GM19043 (cell line): ENCODE measurements around the gene MORF4L1.
"Not testable (repeated sequence)": the region's sequence is repeated elsewhere in the genome, so short reads cannot be mapped to it uniquely, and the experiment has no call there.

Experiments used
- ATAC-seq: cut with Tn5 transposase; IDR thresholded peaks from one replicate; pipeline ENCODE4 v1.9.1; 2021; ENCODE audit warnings: low read depth; ENCODE audit not compliant: unreplicated experiment

MORF4L1 gene

DNA sequence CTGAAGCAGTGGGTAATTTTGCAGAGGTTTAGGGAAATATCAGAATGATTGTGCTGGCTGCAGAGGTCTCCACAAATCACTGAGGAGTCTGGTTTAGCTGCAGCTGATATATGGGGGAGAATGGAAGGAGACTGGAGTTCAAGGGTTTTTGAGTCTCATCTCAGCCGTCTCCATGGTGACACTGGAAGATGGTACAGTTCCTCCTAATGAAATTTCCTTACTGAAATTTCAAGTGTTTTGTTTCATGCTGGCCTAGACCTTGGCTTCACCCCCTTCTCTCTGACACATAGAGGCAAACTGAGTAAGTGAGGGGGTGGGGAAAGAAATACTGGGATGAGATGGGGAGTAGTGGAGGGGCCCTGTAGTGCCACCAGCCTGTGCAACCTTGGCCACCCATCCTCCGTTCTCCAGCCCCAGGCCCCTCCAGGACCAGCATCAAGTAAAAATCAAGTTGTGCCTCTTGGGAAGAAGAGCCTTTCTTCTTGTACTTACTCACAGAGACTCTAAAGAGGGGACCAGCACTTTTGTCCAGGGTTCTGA is 17.8 kb upstream of the MORF4L1 start:
- no peak for ATAC-seq

DNA sequence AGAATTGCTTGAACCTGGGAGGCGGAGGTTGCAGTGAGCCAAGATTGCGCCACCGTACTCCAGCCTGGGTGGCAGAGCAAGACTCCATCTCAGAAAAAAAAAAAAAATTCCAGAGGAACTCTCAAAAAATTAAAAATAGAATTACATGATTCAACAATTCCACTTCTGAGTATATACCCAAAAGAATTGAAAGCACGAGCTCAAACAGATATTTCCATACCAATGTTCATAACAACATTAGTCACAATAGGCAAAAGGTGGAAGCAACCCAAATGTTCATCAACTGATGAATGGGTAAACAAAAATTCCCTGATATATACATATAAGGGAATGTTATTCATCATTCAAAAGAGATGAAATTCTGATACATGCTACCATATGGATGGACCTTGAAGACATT is 16.9 kb upstream of the MORF4L1 start:
- ATAC-seq, result no peak

DNA sequence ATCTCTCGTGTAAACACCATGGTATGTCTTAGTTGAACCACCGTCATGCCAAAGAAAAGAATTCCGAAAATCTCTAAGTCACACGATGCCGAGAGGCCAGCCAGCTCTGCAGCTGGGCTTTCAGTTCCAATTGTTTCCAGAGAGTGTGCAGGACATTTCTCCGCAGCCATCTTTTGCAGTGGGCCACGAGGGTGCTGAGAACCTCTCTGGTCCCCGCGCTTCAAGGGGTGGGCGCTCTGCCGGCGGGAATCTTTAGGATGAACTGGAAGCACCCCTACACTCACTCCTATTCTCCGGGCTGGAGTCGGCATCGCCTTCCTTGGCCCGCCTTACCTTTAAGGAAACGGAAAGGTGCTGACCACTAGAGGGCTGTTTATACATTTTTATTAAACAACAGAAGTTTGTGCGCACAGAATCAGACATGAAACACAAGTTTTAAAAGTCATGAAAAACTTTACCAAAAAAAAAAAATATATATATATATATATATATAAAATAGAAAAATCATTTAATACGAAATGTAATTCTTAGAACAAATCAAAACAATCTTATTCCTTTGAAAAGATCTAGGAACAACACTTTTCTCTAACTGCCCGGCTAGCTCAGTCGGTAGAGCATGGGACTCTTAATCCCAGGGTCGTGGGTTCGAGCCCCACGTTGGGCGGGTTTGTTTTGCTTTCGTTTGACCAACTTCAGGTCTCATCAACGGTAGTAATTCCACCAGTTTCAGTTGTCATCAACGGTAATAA is 12.5 kb upstream of the MORF4L1 start:
- peak; percentile 75 for ATAC-seq

DNA sequence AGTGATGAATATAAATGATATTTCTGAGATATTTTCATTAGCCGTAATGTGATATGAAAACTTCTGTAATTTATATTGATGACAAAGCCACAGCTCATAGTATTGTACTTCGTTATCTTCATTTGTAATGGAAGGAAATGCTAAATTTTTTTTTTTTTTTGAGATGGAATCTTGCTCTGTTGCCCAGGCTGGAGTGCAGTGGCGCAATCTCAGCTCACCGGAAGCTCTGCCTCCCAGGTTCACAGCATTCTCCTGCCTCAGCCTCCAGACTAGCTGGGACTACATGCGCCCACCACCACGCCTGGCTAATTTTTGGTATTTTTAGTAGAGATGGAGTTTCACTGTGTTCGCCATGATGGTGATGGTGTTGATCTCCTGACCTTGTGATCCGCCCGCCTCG is 7.1 kb upstream of the MORF4L1 start:
- ATAC-seq, result not testable (repeated sequence)

DNA sequence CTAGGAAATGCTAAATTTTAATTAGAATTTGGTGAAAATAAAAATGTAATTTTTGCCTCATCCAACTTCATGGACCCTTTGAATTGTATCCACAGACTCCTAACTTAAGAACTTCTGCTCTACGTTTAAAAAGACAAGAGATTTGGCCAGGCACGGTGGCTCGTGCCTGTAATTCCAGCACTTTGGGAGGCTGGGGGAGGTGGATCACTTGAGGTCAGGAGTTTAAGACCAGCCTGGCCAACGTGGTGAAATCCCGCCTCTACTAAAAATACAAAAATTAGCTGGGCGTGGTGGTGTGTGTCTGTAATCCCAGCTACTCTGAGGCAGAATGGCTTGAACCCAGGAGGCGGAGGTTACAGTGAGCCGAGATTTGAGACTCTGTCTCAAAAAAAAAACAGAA is 6.7 kb upstream of the MORF4L1 start:
- ATAC-seq, result not testable (repeated sequence)

GRCh38 chr15:78866803-78867202 is 5.9 kb upstream of the MORF4L1 start:
- no peak for ATAC-seq

- ATAC-seq, result no peak
These were observed 4.3 kb upstream of the MORF4L1 start for GRCh38 chr15:78868366-78868765.

- ATAC-seq, result not testable (repeated sequence)
These were observed 1.1 kb upstream of the MORF4L1 start for GRCh38 chr15:78871483-78872127.

DNA sequence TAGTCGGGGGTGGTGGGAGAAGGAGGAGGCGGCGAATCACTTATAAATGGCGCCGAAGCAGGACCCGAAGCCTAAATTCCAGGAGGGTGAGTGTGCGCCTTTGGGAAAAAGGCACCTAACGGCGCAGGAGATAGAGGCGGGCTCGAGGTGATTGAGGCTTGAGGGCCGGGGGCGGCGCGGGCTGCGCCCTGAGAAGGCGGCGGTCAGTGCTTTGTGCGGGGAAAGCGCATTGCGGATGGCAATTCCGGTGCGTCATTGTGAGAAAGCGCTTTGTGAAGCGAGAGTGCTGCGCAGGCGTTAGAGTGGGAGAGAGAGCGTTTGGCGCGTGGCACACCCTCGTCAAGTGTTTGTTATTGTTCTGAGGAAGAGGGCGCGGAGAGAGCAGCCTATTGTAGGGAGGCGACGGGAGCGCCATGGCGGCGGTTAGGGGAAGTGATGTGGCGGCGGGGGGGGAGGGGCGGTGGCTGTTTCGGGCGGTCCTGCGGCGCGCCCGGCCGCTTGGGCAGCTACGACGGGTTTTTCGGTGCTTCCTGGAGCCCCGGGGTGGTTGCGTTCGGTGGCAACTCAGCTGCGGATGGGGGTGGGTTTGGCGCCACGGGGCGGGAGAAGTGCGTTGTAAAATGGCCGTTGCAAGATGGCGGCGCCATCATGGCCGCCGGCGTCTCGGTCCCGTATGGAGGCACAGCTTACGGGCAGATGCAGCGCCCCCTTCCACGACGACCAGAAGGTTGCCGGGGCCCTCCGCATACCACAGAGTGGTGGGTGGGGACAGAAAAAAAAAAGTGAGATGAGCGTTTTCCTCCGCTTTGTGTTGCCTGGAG is 492 bp downstream of the MORF4L1 start:
- peak; percentile 44 for ATAC-seq

DNA sequence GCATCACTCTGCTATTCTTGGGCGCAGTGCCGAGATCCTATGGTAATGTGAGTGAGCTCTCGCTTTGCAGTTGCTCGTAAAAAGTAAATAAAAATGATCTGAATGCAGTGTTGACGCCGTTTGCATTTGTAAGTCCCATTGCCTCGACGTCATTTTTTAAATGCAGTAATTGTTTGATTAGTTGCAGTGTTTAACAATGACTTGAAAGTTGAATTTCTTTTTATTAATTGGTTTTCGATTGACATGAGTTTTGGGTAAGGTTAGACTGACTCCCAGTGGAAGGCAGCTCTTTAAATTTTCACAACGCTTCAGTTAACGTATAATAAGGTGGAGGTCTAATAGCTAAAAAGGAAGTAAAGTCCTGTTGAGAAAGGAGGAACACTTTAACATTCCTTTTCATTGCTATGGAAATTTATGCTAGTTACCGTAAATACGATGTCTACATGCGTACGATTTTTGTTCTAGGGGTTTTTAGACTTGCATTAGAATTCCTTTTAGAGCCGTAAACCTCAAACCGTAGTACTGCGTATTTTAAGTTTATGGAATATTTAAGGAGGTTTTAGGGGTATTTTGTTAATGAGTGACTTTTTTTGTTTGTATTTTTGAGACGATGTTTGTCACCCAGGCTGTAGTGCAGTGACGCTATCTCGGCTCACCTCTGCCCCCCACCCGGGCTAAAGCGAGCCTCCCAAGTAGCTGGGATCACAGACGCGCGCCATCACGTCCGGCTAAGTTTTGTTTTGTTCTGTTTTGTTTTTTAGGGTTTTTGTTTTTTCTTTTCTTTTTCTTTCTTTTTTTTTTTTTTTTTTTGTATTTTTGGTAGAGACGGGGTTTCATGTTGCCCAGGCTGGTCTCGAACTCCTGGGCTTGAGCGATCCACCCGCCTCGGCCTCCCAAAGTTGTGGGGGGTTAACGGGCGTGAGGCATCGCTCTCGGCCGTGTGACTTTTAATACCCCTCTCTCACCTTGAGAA is 1.4 kb downstream of the MORF4L1 start:
- ATAC-seq, result no peak

DNA sequence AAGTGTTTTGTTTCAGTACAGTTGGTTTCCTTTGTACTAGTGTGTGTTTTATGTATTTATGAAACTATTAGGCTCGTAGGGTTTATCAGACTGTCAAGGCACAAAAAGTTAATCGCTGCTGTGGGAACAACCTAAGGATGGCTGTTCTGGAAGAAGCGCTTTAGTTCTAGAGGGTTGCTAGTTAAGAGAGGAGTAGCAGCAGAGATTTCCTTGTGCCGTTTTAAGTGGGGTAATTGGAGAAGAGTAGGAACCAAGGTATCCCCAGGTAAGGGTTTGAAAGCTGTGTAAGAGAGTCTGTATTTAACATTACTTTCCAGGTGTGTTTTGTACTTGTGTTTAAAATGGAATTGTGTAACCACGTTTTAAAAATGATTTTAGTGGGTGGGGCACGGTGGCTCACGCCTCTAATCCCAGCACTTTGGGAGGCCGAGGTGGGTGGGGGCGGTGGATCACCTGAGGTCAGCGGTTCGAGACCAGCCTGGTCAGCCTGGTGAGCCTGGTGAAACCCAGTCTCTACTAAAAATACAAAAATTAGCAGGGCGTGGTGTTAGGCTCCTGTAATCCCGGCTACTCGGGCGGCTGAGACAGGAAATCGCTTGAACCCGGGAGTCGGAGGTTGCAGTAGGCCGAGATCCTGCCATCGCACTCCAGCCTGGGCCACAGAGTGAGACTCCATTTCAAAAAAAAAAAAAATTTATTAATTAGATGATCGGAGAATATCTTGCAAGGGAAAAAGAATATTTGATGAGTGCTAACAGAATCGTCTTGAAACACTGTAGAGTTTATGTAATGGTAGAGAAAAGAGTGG is 2.6 kb downstream of the MORF4L1 start:
- ATAC-seq, result no peak

DNA sequence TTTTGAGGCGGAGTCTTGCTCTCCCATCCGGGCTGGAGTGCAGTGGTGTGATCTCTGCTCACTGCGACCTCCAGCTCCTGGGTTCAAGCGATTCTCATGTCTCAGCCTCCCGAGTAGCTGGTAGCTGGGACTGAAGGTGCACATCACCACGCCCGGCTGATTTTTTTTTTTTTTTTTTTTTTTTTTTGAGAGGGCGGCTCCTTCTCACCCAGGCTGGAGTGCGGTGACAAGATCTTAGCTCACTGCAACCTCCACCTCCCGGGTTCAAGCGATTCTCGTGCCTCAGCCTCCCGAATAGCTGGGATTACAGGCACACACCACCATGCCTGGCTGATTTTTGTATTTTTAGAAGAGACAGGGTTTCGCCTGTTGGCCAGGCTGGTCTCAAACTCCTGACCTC is 4.3 kb downstream of the MORF4L1 start:
- ATAC-seq, result not testable (repeated sequence)

GRCh38 chr15:78878356-78878755 is 5.7 kb downstream of the MORF4L1 start:
- ATAC-seq, result no peak

- no peak for ATAC-seq
These were observed 7.0 kb downstream of the MORF4L1 start for GRCh38 chr15:78879517-78880241.

DNA sequence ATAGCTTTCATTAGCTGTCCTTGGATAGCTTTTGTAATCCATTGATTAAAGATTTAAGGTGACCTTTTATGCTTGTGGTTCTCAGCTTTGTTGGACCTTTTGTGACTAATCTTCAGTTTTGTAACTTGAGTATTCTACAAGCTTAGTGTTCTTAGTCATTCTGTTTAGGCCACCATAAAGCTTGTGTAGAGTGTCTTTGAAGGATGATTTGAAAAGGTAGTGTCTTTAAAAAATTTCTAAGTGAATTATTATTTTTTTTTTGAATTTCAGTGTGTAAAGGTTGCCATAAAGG is 7.5 kb downstream of the MORF4L1 start:
- no peak for ATAC-seq

DNA sequence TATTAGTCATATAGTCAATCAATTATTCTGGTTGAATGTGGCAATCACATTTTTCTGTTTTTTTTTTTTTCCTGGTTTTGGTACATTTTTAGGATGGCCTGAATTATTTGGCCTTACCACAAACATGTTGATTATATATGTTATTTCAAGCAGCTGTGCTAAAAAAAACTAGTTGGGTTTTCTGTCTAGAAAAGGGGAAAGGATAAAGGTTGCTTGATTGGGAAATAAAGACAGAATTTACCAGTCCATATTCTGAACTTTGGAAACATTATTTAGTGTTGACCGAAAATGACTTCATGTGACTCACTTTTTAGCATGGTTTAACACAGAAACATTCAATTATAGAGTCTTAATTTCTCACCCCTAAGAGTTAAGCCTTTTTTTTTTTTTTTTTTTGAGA is 8.1 kb downstream of the MORF4L1 start:
- no peak for ATAC-seq

DNA sequence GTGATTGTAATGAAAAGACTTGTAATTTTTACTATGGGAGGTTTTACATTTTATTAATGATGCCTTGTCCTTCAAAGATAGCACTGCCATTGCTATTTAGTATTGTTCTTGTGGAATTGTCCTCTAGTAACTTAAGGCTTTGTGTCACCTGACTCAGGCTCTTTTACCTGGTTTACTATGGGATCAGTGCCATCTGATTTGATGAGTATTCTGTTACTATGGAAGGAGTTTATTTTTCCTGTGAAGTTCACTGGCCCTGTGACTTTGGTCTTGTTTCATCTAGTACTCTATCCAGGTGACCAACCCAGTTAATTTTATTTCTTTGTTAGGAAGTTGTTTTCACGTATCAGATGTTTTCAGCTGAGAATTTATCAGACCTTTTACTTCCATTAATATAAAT is 9.0 kb downstream of the MORF4L1 start:
- no peak for ATAC-seq

DNA sequence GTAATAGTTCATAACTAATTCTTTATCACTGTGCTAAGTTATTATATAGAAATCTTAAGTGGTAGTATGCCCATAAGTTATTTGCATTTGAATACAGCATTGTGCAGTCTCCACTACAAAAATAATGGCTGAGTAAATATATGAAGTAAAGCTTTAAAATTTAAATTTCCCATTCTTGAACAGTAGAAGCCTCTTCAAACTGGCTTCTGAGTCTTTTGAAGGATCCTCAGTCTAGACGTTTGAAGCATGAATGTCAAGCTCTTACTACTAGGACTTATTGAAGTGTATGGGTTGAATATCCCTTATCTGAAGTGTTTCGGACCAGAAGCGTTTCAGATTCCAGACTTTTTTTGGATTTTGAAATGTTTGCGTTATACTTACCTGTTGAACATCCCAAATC is 16.3 kb downstream of the MORF4L1 start:
- ATAC-seq, result no peak

GRCh38 chr15:78893538-78893937 is 20.8 kb downstream of the MORF4L1 start:
- ATAC-seq, result no peak
